GM23338 (cell line): ENCODE measurements around the gene RIOK1. TPM values are rescaled to one million over a fixed set of nuclear protein-coding genes. Genes with fewer than 3 reads are reported as not detected.

ENCODE experiments used
- ATAC-seq: fragments of 200-7000 bp; cut with Tn5 transposase; 3 replicates; pipeline ENCODE4 v1.9.1; 2020
- DNase-seq: peaks from one replicate; pipeline ENCODE4 v3.0.0-alpha.2; 2015; ENCODE audit warnings: low spot score
- H2AFZ ChIP-seq: fragments of 200-600 bp; sonication (generic); 2 replicates; pipeline ENCODE4 v1.8.0; 2016; ENCODE audit warnings: antibody characterized with exemption, mild to moderate bottlenecking, moderate library complexity
- H3F3A ChIP-seq: fragments of 200-600 bp; sonication (generic); replicated peaks from 2 replicates; pipeline ENCODE4 v1.8.0; 2017; ENCODE audit warnings: antibody characterized with exemption, mixed run types, low read depth
- H3K27ac ChIP-seq: fragments of 200-600 bp; sonication (generic); 2 replicates; pipeline ENCODE4 v1.6.1; 2016; ENCODE audit warnings: low read depth
- H3K27me3 ChIP-seq: fragments of 200-600 bp; sonication (generic); 2 replicates; pipeline ENCODE4 v1.8.0; 2016; ENCODE audit warnings: mild to moderate bottlenecking, mixed run types, moderate library complexity; ENCODE audit not compliant: insufficient read depth
- H3K36me3 ChIP-seq: fragments of 200-600 bp; sonication (generic); 2 replicates; pipeline ENCODE4 v1.8.0; 2016; ENCODE audit warnings: mild to moderate bottlenecking; ENCODE audit not compliant: insufficient read depth
- H3K4me1 ChIP-seq: fragments of 200-600 bp; sonication (generic); 2 replicates; pipeline ENCODE4 v1.8.0; 2016; ENCODE audit warnings: mild to moderate bottlenecking, moderate library complexity; ENCODE audit not compliant: insufficient read depth
- H3K4me2 ChIP-seq: fragments of 200-600 bp; sonication (generic); 2 replicates; pipeline ENCODE4 v1.7.1; 2017; ENCODE audit warnings: mixed run types
- H3K4me3 ChIP-seq: fragments of 200-600 bp; sonication (generic); 2 replicates; pipeline ENCODE4 v1.6.1; 2016; ENCODE audit warnings: mixed run types
- H3K79me2 ChIP-seq: fragments of 200-600 bp; sonication (generic); replicated peaks from 2 replicates; pipeline ENCODE4 v1.8.0; 2017; ENCODE audit warnings: mild to moderate bottlenecking; ENCODE audit not compliant: insufficient read depth
- H3K9me2 ChIP-seq: fragments of 200-600 bp; sonication (generic); 2 replicates; pipeline ENCODE4 v1.8.0; 2017; ENCODE audit not compliant: insufficient read depth
- H4K20me1 ChIP-seq: fragments of 200-600 bp; sonication (generic); replicated peaks from 2 replicates; pipeline ENCODE4 v1.8.0; 2017; ENCODE audit warnings: mild to moderate bottlenecking; ENCODE audit not compliant: insufficient read depth
- H3K27ac Mint-ChIP-seq: 2 replicates; pipeline ENCODE4 v1.8.0; 2020; ENCODE audit warnings: inconsistent platforms, mild to moderate bottlenecking, moderate library complexity, mixed read lengths
- H3K27me3 Mint-ChIP-seq: 3 replicates; pipeline ENCODE4 v1.8.0; 2022; ENCODE audit warnings: low read depth, mild to moderate bottlenecking, moderate library complexity, mixed read lengths, inconsistent platforms; ENCODE audit not compliant: insufficient read depth, poor library complexity
- H3K36me3 Mint-ChIP-seq: 3 replicates; pipeline ENCODE4 v1.8.0; 2021; ENCODE audit warnings: low read depth, mild to moderate bottlenecking, inconsistent platforms, moderate library complexity, mixed read lengths
- H3K4me1 Mint-ChIP-seq: 3 replicates; pipeline ENCODE4 v1.8.0; 2020; ENCODE audit warnings: mild to moderate bottlenecking, inconsistent platforms, mixed read lengths
- H3K4me3 Mint-ChIP-seq: 3 replicates; pipeline ENCODE4 v1.8.0; 2021; ENCODE audit warnings: moderate library complexity, mild to moderate bottlenecking, inconsistent platforms, mixed read lengths
- H3K9me3 Mint-ChIP-seq: 3 replicates; pipeline ENCODE4 v1.8.0; 2020; ENCODE audit warnings: moderate library complexity, mild to moderate bottlenecking, inconsistent platforms, mixed read lengths
- CREB1 ChIP-seq: fragments of 250-450 bp; sonication (Bioruptor Pico); IDR thresholded peaks from 2 replicates; pipeline ENCODE4 v1.5.0; 2020; ENCODE audit warnings: low read depth, mild to moderate bottlenecking, moderate library complexity
- EZH2 ChIP-seq: fragments of 200-600 bp; sonication (generic); IDR thresholded peaks from one replicate; pipeline ENCODE4 v1.8.0; 2017; ENCODE audit warnings: antibody characterized with exemption, mild to moderate bottlenecking, low read depth; ENCODE audit not compliant: unreplicated experiment
- JUNB ChIP-seq: IDR thresholded peaks from one replicate; pipeline ENCODE4 v1.6.1; 2016; ENCODE audit warnings: antibody characterized with exemption; ENCODE audit not compliant: unreplicated experiment
- NANOG ChIP-seq: IDR thresholded peaks from 2 replicates; pipeline ENCODE4 v1.6.1; 2016; ENCODE audit warnings: antibody characterized with exemption, borderline replicate concordance
- POLR2AphosphoS5 ChIP-seq: IDR thresholded peaks from 2 replicates; pipeline ENCODE4 v1.6.1; 2016; ENCODE audit warnings: antibody characterized with exemption, low read depth
- STAT1 ChIP-seq: IDR thresholded peaks from one replicate; pipeline ENCODE4 v1.6.1; 2016; ENCODE audit warnings: antibody characterized with exemption; ENCODE audit not compliant: unreplicated experiment
- ZNF331 ChIP-seq: fragments of 250-450 bp; sonication (Bioruptor Pico); IDR thresholded peaks from 2 replicates; pipeline ENCODE4 v1.5.0; 2020; ENCODE audit warnings: low read depth, mild to moderate bottlenecking, moderate library complexity
- polyA plus RNA-seq: library from polyadenylated mRNA; unstranded; fragments of >200 nt; fragmentation: Nextera tagmentation; extraction: Ambion mirVana; gene quantifications from 2 replicates; pipeline ENCODE4 v1.2.1, GENCODE V29; 2016
- total RNA-seq: library from RNA; depleted of rRNA; stranded (reverse); fragments of >200 nt; shearing (Covaris generic); gene quantifications from 2 replicates; pipeline ENCODE4 v1.2.3, GENCODE V29; 2014
- TF ChIP-seq, protein P1 (sequence below): fragments of 250-450 bp; sonication (Bioruptor Pico); IDR thresholded peaks from 2 replicates; pipeline ENCODE4 v1.5.0; 2020; ENCODE audit warnings: mild to moderate bottlenecking, moderate library complexity

The RIOK1 gene
- total and polyA plus RNA-seq, 2 experiments from 2014 or later: 15.5 to 34.3 TPM

DNA sequence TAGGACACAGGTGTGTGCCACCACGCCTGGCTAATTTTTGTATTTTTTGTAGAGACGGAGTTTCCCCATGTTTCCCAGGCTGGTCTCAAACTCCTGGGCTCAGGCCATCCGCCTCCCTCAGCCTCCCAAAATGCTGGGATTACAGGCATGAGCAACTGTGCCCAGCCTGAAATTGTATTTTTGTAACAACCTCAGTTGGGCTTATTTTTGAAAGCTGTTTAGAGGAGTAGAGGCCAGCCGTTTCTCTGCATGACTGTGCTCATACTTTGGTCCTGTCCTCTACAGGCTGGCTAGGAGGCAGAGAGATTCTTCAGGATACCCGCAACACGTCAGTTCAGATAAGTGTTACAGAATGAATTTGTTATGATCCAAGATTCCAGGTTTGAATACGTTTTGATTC lies 22.2 kb upstream of the RIOK1 start:
- Histone ChIP-seq H3K4me1 (no peaks in the 10 kb centered on the region), H3K9me2 (no peaks in the 10 kb centered on the region), H3K27me3 (no peaks in the 10 kb centered on the region), H3K4me2 (no peak overlapping the region), H3K36me3 (no peaks in the 10 kb centered on the region), H3K27ac (no peak overlapping the region), H3F3A (no peaks in the 10 kb centered on the region), H2AFZ (no peak overlapping the region), H4K20me1 (no peaks in the 10 kb centered on the region), H3K4me3 (no peak overlapping the region), H3K79me2 (no peaks in the 10 kb centered on the region)
- ATAC-seq (no peak), DNase-seq (no peak)
- Mint-ChIP-seq H3K27me3 (peaks cover 2% of the 10 kb centered on the region), H3K36me3 (no peaks in the 10 kb centered on the region), H3K4me3 (no peak overlapping the region), H3K4me1 (no peaks in the 10 kb centered on the region), H3K27ac (no peak overlapping the region), H3K9me3 (no peaks in the 10 kb centered on the region)
- TF ChIP-seq STAT1 (no peak), POLR2AphosphoS5 (no peak), CREB1 (CRISPR knock-in tag) (no peak), JUNB (no peak), EZH2 (no peak), NANOG (no peak)
- TF ChIP-seq, protein P1, sequence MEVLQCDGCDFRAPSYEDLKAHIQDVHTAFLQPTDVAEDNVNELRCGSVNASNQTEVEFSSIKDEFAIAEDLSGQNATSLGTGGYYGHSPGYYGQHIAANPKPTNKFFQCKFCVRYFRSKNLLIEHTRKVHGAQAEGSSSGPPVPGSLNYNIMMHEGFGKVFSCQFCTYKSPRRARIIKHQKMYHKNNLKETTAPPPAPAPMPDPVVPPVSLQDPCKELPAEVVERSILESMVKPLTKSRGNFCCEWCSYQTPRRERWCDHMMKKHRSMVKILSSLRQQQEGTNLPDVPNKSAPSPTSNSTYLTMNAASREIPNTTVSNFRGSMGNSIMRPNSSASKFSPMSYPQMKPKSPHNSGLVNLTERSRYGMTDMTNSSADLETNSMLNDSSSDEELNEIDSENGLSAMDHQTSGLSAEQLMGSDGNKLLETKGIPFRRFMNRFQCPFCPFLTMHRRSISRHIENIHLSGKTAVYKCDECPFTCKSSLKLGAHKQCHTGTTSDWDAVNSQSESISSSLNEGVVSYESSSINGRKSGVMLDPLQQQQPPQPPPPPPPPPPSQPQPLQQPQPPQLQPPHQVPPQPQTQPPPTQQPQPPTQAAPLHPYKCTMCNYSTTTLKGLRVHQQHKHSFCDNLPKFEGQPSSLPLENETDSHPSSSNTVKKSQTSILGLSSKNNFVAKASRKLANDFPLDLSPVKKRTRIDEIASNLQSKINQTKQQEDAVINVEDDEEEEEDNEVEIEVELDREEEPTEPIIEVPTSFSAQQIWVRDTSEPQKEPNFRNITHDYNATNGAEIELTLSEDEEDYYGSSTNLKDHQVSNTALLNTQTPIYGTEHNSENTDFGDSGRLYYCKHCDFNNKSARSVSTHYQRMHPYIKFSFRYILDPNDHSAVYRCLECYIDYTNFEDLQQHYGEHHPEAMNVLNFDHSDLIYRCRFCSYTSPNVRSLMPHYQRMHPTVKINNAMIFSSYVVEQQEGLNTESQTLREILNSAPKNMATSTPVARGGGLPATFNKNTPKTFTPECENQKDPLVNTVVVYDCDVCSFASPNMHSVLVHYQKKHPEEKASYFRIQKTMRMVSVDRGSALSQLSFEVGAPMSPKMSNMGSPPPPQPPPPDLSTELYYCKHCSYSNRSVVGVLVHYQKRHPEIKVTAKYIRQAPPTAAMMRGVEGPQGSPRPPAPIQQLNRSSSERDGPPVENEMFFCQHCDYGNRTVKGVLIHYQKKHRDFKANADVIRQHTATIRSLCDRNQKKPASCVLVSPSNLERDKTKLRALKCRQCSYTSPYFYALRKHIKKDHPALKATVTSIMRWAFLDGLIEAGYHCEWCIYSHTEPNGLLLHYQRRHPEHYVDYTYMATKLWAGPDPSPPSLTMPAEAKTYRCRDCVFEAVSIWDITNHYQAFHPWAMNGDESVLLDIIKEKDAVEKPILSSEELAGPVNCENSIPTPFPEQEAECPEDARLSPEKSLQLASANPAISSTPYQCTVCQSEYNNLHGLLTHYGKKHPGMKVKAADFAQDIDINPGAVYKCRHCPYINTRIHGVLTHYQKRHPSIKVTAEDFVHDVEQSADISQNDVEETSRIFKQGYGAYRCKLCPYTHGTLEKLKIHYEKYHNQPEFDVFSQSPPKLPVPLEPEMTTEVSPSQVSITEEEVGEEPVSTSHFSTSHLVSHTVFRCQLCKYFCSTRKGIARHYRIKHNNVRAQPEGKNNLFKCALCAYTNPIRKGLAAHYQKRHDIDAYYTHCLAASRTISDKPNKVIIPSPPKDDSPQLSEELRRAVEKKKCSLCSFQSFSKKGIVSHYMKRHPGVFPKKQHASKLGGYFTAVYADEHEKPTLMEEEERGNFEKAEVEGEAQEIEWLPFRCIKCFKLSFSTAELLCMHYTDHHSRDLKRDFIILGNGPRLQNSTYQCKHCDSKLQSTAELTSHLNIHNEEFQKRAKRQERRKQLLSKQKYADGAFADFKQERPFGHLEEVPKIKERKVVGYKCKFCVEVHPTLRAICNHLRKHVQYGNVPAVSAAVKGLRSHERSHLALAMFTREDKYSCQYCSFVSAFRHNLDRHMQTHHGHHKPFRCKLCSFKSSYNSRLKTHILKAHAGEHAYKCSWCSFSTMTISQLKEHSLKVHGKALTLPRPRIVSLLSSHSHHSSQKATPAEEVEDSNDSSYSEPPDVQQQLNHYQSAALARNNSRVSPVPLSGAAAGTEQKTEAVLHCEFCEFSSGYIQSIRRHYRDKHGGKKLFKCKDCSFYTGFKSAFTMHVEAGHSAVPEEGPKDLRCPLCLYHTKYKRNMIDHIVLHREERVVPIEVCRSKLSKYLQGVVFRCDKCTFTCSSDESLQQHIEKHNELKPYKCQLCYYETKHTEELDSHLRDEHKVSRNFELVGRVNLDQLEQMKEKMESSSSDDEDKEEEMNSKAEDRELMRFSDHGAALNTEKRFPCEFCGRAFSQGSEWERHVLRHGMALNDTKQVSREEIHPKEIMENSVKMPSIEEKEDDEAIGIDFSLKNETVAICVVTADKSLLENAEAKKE (CRISPR knock-in tag): no peak

DNA sequence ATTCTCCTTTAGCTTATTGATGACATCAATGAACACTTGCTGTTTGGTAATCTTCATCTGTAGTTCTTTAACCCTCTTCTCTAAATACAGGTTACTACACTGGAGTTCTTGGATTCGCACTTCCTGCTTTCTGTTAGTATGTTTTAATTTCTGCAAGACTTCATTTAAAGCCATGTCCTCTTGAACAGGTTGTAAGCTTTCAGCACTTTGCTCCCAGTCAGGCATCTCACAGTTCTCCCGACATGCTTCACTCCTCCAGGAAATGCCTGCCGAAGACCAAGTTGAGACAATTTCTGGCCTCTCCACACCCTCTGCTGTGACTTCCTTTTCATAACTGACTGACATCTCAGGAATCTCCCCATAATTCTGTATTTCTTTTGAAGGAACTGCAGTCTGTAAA lies 15.9 kb upstream of the RIOK1 start:
- H3K27me3 Mint-ChIP-seq: no peaks in the 10 kb centered on the region
- H3K4me3 ChIP-seq: no peak overlapping the region
- no peaks in the 10 kb centered on the region for H3K9me3 Mint-ChIP-seq
- H3K27me3 ChIP-seq: no peaks in the 10 kb centered on the region
- ATAC-seq: no peak
- H3K9me2 ChIP-seq: no peaks in the 10 kb centered on the region
- H2AFZ ChIP-seq: peak overlapping the region; percentile 63; the same call in 1 of the 2 replicates
- H3K4me2 ChIP-seq: no peak overlapping the region
- H3K36me3 ChIP-seq: no peaks in the 10 kb centered on the region
- no peaks in the 10 kb centered on the region for H3K36me3 Mint-ChIP-seq
- DNase-seq: no peak
- no peaks in the 10 kb centered on the region for H3F3A ChIP-seq
- H4K20me1 ChIP-seq: no peaks in the 10 kb centered on the region
- no peaks in the 10 kb centered on the region for H3K4me1 ChIP-seq
- no peak overlapping the region for H3K27ac Mint-ChIP-seq
- H3K79me2 ChIP-seq: no peaks in the 10 kb centered on the region
- H3K27ac ChIP-seq: no peak overlapping the region
- no peaks in the 10 kb centered on the region; the same call in 2 of the 3 replicates for H3K4me1 Mint-ChIP-seq
- H3K4me3 Mint-ChIP-seq: no peak overlapping the region
- TF ChIP-seq JUNB (no peak), STAT1 (no peak), ZNF331 (CRISPR knock-in tag) (no peak), POLR2AphosphoS5 (no peak)
